ENCODE data around the gene FAM236B.
"Not testable (repeated sequence)": the region's sequence is repeated elsewhere in the genome, so short reads cannot be mapped to it uniquely, and the experiment has no call there.

The FAM236B gene

DNA sequence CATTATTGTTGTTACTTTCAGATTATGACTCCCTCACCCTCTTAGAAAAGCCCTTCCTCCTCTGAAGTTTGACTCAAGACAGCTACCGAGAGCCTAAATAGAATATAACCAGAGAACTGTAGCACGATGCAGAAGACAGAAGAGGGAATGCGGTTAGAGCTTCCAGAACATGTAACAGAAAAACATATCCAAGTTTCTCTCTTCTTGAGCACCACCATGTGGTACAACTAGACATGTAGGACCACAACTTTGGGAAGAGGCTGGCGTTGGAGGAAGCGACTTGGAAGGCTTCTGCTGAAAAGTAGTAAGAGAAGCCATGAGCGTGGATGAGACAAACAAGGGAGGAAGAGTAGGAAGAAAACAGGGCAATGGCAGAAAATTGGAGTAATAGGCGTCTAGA, 36.9 kb downstream of the FAM236B start:
- not testable (repeated sequence) for H3K27ac ChIP-seq (ENCODE audit: low read length); H3K36me3 ChIP-seq (ENCODE audit: insufficient read depth, low read depth, low read length); H3K9me3 ChIP-seq (ENCODE audit: insufficient read depth, low read depth, low read length); H3K27me3 ChIP-seq (ENCODE audit: insufficient read depth, low read length); H3K4me3 ChIP-seq (ENCODE audit: low read length); H3K9ac ChIP-seq (ENCODE audit: low read depth, low read length); H3K4me1 ChIP-seq (ENCODE audit: insufficient read depth, low read length)

DNA sequence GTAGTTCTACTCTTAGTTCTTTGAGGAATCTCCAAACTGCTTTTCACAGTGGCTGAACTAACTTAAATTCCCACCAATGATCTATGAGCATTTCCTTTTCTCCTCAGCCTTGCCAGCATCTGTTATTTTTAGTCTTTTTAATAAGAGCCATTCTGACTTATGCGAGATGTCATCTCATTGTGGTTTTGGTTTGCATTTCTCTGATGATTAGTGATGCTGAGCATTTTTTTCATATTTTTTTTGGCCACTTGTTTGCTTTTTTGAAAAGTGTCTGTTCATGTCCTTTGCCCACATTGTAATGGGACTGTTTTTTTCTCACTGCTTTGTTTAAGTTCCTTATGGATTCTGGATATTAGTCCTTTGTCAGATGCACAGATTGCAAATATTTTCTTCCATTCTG, 46.9 kb downstream of the FAM236B start:
- Histone ChIP-seq H3K27me3 (ENCODE audit: insufficient read depth, low read length) (no peaks in the 10 kb centered on the region), H3K9ac (ENCODE audit: low read depth, low read length) (no peak overlapping the region), H3K9me3 (ENCODE audit: insufficient read depth, low read depth, low read length) (no peaks in the 10 kb centered on the region), H3K4me1 (ENCODE audit: insufficient read depth, low read length) (no peaks in the 10 kb centered on the region), H3K4me3 (ENCODE audit: low read length) (no peak overlapping the region), H3K27ac (ENCODE audit: low read length) (no peak overlapping the region), H3K36me3 (ENCODE audit: insufficient read depth, low read depth, low read length) (no peaks in the 10 kb centered on the region)

DNA sequence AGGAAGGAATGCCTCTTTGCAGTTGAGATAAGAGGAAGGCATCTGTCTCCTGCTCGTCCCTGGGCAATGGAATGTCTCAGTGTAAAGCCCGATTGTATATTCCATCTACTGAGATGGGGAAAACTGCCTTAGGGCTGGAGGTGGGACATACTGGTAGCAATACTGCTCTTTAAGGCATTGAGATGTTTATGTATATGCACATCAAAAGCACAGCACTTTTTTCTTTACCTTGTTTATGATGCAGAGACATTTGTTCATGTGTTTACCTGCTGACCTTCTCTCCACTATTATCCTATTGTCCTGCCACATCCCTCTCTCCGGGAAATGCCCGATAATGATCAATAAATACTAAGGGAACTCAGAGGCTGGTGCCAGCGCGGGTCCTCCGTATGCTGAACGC, 48.8 kb downstream of the FAM236B start:
- H3K27ac ChIP-seq (ENCODE audit: low read length); H3K36me3 ChIP-seq (ENCODE audit: insufficient read depth, low read depth, low read length); H3K9ac ChIP-seq (ENCODE audit: low read depth, low read length); H3K27me3 ChIP-seq (ENCODE audit: insufficient read depth, low read length); H3K4me3 ChIP-seq (ENCODE audit: low read length); H3K9me3 ChIP-seq (ENCODE audit: insufficient read depth, low read depth, low read length); H3K4me1 ChIP-seq (ENCODE audit: insufficient read depth, low read length): not testable (repeated sequence)
